ENCODE results near the gene ZNF575.

ZNF575 gene

GRCh38 chr19:43569657-43570056, 36.7 kb downstream of the ZNF575 start:
- TF ChIP-seq CTCF (IDR thresholded peaks at IDR 0.05; ENCODE audit: borderline replicate concordance, control extremely low read depth, extremely low read depth, insufficient read depth, missing control alignments) = no peak
- in situ Hi-C loops (cut with MboI; ENCODE audit: low sequenced_read_pairs, unreplicated experiment) = no loop called here
- no peak for DNase-seq (ENCODE audit: low spot score)

GRCh38 chr19:43570174-43570791, 37.3 kb downstream of the ZNF575 start:
- in situ Hi-C loops (cut with MboI; ENCODE audit: low sequenced_read_pairs, unreplicated experiment) = no loop called here
- TF ChIP-seq CTCF (IDR thresholded peaks at IDR 0.05; ENCODE audit: borderline replicate concordance, control extremely low read depth, extremely low read depth, insufficient read depth, missing control alignments) = no peak
- no peak for DNase-seq (ENCODE audit: low spot score)

- in situ Hi-C loops (cut with MboI; ENCODE audit: low sequenced_read_pairs, unreplicated experiment) = no loop called here
- no peak for DNase-seq (ENCODE audit: low spot score)
- TF ChIP-seq CTCF (IDR thresholded peaks at IDR 0.05; ENCODE audit: borderline replicate concordance, control extremely low read depth, extremely low read depth, insufficient read depth, missing control alignments) = no peak
These were observed 39.2 kb downstream of the ZNF575 start for GRCh38 chr19:43572171-43572588.

GRCh38 chr19:43574424-43575155, 41.6 kb downstream of the ZNF575 start:
- DNase-seq (ENCODE audit: low spot score) = no peak
- in situ Hi-C loops (cut with MboI; ENCODE audit: low sequenced_read_pairs, unreplicated experiment) = no loop called here
- no peak for TF ChIP-seq CTCF (IDR thresholded peaks at IDR 0.05; ENCODE audit: borderline replicate concordance, control extremely low read depth, extremely low read depth, insufficient read depth, missing control alignments)

- no peak for TF ChIP-seq CTCF (IDR thresholded peaks at IDR 0.05; ENCODE audit: borderline replicate concordance, control extremely low read depth, extremely low read depth, insufficient read depth, missing control alignments)
- DNase-seq (ENCODE audit: low spot score) = peak; percentile 99
- in situ Hi-C loops (cut with MboI; ENCODE audit: low sequenced_read_pairs, unreplicated experiment) = no loop called here
These were observed 42.4 kb downstream of the ZNF575 start, which contains the start of the genes PINLYP and XRCC1 for GRCh38 chr19:43575156-43575950. Gene PINLYP, plus strand, starts transcription at chr19:43575801. Its CDS starts 1,391 bp downstream, at chr19:43577192. Gene XRCC1, minus strand, starts transcription at chr19:43575527. Its CDS starts 69 bp downstream, at chr19:43575458.
